ENCODE results near the gene RAB6B.

The RAB6B gene

DNA sequence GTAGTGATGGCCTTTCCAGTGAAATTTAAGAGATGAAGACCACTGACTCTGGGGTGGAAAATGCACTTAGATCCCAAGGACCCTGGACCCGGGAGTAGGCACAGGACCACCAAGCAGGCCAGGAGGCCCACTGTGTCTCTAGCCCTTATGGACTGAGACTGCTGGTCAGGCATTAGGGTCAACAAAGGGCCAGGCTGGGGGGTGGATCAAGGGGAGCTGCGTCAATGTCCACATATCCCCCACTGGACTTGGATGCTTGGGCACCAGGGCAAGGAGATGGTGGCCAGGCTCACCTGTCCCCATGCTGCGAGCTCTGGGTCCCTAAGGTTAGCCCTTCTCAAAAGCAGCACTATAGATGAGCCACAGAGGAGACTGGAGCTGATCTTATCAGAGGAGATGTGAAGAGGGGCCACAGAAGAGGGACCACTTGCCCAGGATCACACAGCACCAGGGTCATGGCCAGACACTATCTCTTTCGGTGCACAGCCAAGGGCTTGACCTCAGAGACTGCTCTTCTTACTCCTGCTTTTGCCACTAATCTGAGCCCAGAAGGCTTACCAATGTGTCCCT lies 14.7 kb downstream of the RAB6B start:
- no peak for DNase-seq (ENCODE audit: low spot score)

DNA sequence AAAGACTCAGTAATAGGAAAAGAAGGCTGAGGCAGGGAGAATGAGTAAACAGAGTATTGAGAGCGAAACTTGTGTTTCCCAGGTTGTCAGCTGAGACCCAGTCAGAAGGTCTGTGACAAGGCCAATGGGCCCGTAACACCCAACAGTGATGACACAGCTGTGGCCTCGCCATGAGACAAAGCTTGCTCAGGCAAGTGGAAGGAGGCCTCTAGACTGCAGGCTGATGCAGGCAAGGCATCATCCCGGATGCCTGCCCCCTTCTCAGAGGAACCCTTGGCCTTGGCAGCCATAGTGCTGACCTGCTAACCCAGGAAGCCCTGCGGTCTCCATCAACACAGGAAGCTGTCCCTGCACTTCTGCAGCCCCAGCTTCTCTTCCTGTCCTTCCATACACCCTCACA lies 15.4 kb downstream of the RAB6B start:
- no peak for DNase-seq (ENCODE audit: low spot score)

DNA sequence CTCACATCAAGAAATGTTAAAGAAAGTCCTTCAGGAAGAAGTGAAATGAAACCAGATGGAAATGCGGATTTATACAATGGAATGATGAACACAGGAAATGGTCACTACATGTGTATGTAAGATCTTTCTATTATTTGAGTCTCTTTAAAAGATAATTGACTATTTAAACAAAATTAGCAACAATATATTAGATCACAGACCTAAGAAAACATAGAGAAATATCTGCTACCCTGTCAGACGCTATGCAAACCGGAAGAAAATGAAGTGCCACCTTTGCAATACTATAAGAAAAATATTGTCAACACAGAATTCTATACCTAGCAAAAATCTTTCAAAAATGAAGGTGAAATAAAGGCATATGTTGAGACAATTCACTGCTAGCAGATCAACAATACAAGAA lies 17.2 kb downstream of the RAB6B start:
- no peak for DNase-seq (ENCODE audit: low spot score)

DNA sequence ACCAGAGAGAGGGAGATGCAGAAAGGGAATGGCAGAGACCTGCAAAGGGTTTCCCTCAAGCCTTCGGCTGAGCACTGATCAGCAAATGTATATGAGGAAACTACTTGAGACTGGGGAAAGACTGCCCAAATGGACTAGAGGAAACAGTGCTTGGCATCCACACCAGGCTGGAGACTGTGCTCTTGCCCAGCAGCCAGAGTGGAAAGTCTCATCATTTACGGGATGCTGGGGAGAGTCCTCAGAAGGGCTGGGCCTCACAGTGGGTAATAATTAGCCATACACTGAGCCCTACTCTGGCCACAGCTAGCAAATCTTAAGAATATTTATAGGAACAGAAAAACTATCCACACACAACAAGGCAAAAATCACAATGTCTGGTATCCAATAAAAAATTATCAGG lies 18.5 kb downstream of the RAB6B start:
- no peak for DNase-seq (ENCODE audit: low spot score)

DNA sequence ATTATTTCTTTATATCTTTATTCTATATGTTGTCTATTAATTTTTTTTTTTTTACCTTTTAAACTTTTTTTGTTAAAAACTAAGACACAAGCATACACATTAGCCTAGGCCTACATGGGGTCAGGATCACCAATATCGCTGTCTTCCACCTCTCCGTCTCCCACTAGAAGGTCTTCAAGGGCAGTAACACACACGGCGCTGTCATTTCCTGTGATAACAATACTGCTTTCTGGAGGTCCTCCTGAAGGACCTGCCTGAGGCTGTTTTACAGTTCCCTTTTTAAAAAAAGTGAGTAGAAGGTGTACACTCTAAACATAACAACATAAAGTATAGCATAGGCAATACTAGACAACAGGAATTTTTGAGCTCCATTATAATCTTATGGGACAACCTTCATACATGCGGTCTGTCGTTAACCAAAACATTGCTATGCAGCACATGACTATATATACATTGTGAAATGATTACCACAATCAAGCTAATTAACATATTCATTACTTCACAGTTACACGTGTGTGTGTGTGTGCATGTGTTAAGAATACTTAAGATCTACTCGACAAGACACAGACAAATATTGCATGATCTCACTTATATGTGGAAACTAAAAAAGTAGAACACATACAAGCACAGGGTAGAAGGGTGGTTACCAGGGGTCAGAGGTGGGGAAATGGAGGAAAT lies 20.8 kb downstream of the RAB6B start:
- DNase-seq (ENCODE audit: low spot score): no peak

DNA sequence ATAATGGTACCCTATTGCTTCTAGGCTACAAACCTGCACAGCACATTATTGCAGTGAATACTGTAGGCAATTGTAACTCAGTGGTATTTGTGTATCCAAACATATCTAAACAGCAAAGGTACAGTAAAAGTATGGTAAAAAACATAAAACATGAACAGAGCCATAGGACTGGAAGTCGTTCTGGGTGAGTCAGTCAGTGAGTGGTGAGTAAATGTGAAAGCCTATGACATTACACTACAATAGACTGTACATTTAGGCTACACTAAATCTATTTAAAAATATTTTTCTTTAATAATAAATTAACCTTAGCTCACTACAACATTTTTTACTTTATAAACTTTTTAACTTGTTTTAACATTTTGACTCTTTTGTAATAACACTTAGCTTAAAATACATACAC lies 21.3 kb downstream of the RAB6B start:
- no peak for DNase-seq (ENCODE audit: low spot score)

DNA sequence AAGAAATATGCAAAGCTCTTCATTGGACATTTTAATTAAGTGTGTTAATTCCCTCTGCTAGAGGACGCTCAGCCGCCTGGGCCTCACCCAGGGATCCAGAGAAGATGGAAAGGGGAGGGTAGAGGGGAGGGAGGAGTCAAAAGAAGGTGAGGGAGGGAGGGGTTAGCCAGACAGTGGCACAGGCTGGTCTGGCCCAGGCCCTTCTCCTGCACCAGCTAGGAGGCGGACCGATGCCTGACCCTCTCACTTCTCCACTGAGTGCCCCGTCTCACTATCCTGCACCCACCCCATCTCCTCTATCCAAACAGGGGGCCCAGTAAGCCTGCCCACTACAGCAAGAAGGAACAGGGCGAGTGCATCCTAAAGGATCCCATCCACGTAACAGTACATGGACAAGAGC lies 22.9 kb downstream of the RAB6B start:
- no peak for DNase-seq (ENCODE audit: low spot score)

DNA sequence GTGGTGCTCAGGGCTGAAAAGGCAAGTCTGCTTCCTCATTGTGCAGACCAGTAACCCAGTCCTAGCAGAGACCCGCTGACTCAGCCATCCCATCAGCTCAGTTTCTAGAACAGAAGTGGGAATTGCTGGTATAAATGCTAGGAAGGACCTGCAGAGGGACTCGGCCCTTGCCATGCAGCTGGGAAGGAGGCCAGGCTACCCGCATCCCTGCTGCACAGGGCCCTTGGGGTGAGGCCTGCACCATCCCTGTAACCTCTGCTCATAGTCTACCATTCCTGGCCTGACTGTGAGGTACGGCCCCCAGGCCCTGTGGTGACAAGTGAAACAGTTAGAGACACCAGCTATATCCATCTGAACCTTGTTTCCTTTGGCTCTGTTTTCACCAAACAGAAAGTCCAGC lies 23.5 kb downstream of the RAB6B start:
- no peak for DNase-seq (ENCODE audit: low spot score)

DNA sequence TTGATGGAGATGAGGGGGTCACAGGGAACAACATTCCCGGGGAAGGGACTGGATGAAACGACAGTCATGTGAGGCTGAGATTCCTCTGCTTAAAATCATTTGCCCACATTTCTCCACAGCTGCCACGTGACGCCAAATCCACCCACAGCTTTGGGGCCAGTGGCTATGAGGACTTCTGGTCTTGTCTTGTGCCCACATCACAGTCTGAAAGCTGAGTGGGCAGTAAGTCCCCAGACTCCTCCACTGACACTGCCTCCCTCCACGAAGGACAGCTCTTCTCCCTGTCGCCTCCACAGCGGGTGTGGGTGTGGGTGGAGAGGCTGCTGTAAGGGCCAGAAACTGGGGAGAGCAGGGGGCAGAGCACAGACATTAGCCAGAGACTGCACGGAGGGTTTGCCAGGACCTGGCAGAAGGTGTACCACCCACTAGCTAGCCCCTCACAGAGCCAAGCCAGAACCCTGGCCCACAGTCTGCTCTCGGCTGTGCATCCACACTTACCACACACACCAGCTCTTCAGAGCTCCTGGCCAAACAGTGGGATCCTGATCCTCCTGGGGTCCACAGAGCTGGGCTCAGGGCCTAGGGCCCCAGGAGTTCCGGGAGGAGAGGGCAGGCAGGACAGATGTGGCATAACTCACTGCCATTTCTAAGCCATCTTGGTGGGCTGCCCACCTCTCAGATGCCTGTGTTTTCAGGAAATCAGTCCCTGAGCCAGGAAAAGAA lies 24.2 kb downstream of the RAB6B start:
- DNase-seq (ENCODE audit: low spot score): no peak

DNA sequence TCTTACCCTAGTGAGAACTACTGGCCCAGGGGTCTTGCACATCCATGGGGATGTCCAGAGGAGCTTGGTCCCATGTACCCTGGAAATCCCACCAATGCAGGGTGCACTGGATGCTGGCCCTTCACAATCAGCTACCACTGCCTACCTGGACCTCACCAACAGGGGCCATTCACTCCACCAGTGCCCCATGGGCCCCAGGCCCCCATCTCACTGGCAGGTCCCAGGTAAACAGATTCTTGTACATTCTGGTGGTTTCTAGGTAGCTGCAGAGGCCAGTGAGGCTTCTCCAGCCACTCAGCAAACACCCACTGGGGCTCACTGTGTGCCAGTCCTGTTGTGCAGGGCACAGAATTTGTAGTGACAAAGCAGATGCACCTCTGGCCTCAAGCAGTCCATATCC lies 24.9 kb downstream of the RAB6B start:
- no peak for DNase-seq (ENCODE audit: low spot score)

DNA sequence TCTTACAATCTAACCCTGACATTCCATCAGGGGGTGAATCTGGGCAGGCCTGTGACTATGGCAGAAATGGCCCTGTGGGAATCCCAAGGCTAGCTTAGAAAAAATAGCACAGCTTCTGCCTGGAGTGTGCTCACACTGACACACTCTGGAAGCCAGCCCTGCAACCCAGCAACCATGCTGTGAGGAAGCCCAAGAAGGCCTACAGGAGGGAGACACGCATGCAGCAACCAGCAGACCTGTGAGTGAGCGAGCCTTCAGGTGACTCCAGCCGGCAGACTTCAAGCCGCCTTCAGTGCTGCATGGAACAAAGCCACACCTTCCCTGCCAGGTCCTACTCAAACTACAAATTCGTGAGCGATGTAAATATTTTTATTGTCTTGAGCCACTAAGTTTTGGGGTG lies 26.1 kb downstream of the RAB6B start:
- no peak for DNase-seq (ENCODE audit: low spot score)

DNA sequence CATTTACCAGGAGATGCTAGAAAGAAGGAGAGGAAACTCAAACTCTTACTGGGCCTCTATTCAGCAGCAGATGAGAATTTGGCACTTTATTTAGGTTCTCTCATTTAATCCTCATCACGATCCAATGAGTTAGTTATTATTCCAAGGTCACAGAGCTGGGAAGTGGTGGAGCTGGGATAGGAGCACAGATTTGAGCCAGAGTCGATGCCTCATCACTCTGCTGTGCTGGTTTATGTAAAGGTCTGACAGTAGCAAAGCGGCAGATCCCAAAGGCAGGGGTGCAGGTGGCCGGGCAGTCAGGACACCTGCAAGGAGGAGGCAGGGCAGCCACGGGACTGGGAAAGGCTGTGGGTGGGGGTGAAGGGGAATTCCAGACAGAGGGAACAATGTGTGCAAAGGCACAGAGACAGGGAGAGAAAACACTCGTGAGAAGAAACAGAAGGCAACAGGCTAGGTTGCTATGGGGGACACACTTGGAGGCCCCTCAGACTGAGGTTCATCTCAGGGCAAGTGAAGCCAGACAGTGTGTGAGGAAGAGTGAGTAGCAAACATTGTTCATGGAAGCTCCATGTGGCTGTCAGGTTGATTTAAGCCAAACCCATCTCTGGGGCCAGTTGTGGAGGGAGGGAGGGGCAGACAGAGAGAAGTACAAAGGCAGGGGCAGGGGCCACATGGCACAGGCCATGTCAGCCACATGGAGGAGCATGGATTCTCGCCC lies 26.8 kb downstream of the RAB6B start:
- DNase-seq (ENCODE audit: low spot score): peak; percentile 37

DNA sequence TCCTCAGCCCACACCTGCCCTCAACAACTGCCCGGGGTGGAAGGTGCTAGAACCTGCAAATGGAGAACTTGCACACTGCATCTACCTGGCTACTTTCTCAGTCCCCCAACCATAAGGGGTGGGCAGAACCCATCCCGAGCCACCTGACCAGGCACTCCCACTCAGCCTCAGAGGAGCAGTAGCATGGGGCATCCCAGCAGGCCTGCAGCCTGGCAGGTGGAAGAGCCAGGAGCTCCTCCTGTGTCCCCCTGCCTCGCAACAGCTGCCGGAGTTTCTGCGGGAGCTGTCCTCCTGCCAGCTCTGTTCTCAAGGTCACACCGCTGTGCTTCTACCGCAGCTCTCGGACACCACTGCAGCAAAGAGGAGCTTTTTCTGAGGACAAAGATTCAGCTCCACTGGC lies 27.5 kb downstream of the RAB6B start:
- DNase-seq (ENCODE audit: low spot score): no peak

DNA sequence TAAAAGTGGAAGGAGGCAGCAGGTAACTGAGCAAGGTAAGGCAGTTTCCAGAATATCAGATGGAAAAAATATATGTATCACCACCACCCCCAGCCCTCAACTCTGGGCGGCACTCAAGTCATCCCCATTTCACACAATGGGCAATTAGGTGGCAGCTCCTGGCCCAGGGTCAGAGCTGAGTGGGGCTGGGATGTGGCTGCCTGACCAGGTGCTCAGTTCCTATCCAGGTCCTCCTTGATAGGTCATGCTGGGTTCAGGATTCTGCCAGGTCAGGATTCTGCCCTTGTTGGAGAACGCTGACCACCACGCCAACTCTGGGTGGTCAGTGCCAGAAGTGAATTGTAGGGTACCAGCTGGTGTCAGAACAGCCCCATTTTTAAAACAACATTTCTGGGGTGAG lies 29.5 kb downstream of the RAB6B start:
- no peak for DNase-seq (ENCODE audit: low spot score)

DNA sequence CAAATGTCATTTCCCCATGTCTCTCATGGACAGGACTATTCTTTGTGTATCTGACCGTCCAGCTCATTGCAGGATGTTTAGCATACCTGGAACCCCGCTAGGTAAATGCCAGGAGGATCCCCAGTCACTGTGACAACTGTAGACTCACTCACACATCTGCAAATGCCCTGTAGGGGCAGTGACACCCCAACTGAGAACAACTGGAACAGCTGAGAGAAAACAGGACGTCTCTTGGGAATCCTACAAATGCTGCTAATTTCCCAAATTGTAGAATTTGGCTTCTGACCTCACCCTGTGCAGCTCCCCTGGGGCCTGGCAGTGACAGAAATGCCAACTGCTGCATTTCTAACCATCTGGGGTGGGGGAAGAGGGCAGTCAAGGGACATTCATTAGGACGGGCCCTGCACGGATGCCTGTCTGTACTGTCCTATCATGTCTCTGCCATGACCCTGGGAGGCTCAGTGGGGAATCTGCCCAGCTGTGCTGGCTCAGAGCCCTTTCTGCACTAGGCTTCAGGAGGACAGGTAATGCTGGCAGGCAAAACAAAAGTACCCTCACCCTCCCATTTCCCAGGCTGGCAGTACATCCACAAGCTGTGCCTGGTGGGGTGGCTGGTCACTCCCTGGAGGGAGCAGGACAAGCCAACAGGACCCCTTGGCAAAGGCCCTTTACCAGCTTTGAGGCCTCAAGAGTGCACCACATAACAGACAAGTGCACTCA lies 30.4 kb downstream of the RAB6B start:
- no peak for DNase-seq (ENCODE audit: low spot score)

DNA sequence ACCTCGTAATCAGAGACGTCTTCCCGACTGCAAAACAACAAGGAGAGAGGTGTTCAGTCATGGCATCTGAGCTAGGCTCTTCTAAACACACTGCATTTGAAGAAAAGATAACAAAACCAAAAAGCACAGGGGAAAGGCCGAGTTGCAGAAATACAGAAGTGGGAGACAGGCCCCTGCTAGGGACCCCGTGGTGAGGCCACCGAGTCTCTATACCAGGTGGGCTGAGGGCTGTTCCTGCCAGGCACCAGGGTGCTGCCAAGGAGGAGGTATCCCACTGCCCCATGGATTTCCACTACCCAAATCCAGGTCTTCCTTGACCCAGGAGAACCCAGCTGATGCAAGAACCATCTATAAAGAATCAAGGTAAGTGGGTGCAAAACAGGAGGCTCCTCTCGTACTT lies 31.1 kb downstream of the RAB6B start:
- no peak for DNase-seq (ENCODE audit: low spot score)

DNA sequence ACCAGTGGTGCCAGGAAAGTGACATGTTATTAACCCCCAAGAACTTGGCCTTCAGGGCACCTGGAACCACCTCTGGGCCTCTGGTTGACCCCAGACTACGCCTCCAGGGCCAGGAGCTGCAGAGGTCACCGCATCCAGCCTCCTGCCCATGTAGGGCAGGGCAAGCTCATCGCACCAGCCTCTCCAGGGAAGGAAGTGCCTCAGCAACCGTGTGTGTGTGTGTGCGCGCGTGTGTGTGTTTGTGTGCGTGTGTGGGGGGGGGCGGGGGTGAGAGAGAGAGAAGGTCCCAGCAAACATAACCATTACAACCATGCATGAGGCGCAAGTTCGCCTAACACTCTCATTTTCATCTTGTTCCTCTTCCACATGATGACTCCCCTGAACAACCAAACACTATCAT lies 31.8 kb downstream of the RAB6B start:
- DNase-seq (ENCODE audit: low spot score): no peak

DNA sequence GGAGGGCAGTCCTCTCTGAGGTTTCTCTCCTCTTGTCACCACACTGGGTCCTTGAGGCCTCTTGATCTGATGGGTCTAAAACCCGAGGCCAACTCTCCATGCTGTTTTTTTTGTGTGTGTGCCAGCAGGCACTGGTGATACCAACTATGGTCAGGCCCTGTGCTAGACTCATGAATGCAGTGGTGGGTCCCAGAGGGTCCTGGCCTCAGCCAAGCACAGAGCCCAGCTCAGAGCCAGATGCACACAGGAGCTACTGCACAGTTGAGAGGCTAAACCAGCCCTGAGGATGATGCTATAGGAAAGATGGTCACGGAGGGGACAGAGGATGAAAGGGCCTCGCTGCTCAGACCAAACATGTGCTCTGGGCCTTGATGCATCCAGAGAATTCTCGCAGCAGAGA lies 33.5 kb downstream of the RAB6B start:
- DNase-seq (ENCODE audit: low spot score): no peak

DNA sequence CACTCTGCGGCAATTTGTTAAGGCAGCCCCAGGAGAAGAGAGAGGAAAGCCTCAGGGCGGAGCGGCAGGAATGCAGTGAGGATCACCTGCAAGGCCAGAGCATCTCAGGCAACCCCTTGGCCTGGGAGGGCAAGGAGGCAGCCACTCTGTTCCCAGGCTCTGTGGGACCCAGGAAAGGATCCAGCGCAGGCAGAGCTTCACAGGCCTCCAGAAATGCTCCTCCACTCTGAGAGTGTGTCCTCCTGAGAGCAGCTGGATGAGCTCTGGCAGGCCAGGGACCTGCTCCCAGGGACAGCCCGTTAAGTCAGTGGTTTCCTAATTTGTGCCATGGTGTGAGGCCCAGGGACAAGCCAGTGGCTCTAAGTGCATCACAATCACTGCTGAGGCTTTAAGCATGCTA lies 35.2 kb downstream of the RAB6B start:
- no peak for DNase-seq (ENCODE audit: low spot score)

DNA sequence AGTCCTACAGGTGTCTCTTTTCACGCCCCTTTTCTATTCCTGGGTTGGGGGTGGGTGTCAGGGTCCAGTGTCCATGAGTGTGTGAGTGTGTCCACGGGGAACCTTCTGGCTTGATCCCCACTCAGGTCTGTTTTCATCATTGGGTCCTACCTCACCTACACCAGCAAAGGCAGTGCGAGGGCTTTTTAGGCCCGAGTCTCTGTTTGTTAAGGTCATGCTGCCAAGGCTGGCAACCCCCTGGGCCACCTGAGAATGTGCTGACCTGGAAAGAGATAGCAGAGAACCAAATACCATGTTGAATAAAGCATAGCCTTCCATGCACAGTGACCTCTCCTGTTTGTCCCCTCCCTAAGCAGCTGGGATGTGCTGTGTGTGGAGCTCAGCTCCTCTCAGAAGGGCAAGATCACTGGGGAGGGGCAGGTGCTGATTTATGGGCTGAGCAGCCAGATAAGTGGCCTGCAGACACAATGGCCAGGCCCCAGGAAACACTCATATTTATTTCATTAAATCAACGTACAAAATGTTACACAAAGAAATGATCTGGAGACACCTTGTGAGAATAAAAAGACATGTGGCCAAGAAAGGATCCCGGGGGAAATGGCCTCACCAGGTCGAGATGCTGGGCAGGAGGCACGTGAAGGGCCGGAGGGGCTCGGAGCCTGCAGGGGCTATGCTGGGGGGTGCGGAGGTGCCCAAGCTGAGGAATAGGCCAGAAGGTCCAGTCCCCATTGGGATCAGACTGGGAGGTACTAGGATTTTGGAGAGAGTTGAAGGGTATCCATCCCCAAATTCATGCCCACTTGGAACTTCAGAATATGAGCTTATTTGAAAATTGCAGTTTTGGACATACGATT lies 36.1 kb downstream of the RAB6B start:
- no peak for DNase-seq (ENCODE audit: low spot score)

DNA sequence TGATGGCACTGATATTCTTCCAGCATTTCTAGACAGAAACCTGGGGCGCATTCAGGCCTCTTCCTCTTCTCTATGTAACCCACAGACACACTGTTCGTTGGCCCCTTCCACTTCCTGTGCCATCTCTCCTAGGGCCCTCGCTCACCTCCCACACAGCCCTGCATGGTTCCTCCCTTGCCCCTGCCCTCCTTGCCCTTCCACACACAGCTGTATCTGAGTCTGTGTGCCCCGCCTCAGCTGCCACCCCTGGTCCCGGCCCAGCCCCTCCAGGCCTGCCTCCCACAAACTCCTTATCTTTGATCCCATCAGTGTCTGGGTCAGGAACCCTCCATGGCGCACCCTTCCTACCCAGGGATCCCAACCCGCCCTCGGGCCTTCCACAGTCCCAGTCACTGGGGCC lies 37.9 kb downstream of the RAB6B start:
- DNase-seq (ENCODE audit: low spot score): no peak
